ENCODE data around the gene RAB2B.

RAB2B gene

DNA sequence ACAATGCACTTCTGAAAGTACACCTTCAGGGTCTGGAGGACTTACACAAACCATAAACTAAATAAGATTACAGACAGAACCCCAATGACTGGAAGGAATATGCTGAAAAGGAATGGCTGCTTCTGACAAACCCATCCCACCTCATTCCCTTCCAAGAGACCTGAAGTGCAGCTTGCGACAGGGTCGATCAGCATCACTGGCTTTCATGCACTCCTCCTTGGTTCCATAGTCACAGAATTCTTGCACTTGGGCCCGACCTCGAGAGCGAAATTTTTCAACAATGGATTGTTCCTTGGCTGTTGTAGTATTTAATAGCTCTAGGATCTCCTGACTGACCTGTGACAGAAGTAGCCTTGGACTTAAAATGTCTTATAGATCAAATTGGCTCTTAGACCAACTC, 24.8 kb upstream of the RAB2B start:
- POLR2A ChIA-PET: interaction anchor here (3.4 kb wide), 1 partner anchor 10 kb away, joined by 21 read pairs; the partner anchor contains the start of gene METTL3
- TF ChIP-seq SP1 (IDR thresholded peaks at IDR 0.05) (no peak), TARDBP (IDR thresholded peaks at IDR 0.05) (no peak), SUZ12 (IDR thresholded peaks at IDR 0.05) (no peak), FOXK2 (IDR thresholded peaks at IDR 0.05) (no peak), ELF4 (IDR thresholded peaks at IDR 0.05) (no peak), L3MBTL2 (conservative IDR thresholded peaks at IDR 0.05) (no peak), NFRKB (IDR thresholded peaks at IDR 0.05) (no peak), HDGF (IDR thresholded peaks at IDR 0.05; ENCODE audit: borderline replicate concordance) (no peak), BHLHE40 (IDR thresholded peaks at IDR 0.05; ENCODE audit: borderline replicate concordance) (no peak), ZNF384 (IDR thresholded peaks at IDR 0.05) (no peak)
- no peak for DNase-seq (ENCODE audit: extremely low spot score)
- CTCF ChIA-PET: interaction anchor here (1.0 to 4.1 kb wide), 3 partner anchors 9 to 55 kb away, joined by 3 to 35 read pairs (median 3); partner anchors contain the start of gene METTL3

DNA sequence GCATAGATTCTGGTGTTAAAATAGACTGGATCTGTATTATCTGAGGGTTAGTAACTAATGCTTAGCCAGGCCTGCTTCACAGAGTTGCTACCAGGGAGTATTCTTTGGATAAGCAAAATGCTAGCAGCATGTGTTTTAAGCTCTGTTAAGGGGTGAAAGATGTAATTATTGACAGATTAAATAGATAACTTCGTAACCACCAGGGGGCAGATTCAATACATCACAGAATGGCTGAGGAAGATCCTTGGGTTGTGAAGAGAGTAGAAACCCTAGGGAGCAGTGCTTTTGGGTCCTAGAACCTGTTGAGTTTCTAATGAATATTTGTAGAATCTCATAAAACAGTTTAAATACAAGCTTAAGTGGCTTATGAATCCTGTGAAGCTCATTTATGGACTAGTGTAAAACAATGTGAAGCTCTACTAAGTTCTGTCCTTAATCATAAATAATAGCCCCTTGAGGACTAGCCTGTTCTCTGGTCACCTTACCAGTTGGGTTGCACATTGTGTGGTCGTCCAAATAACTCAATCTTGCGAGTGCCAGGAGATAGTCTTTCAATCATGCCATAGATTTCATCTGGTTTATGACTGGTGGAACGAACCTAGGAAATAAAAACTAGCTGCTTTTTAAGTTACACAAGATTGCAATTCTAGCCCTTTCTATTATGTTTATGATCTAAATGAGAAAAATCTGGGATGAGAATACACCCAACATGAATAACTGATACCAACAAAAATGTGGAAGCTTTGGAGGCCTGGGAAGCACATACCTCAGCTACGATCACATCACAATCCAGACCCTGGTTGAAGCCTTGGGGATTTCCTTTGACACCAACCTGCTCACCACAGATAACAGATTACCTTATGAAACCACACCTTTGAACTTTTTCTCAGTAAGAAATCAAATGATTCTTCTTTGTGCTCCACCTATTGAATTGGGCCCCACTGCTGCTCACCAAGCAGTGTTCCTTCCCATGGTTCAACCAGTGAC, 22.1 kb upstream of the RAB2B start:
- ChIA-PET CTCF (interaction anchor here (0.6 to 4.1 kb wide), 12 partner anchors 9 to 72 kb away, joined by 3 to 35 read pairs (median 6); partner anchors contain the start of genes METTL3 and SALL2), POLR2A (interaction anchor here (0.6 to 2.6 kb wide), 6 partner anchors 11 to 60 kb away, joined by 3 to 26 read pairs (median 4); partner anchors contain the start of genes CHD8, METTL3, RAB2B and SALL2)
- no peak for TF ChIP-seq BHLHE40 (IDR thresholded peaks at IDR 0.05; ENCODE audit: borderline replicate concordance)
- TF ChIP-seq, protein P1, sequence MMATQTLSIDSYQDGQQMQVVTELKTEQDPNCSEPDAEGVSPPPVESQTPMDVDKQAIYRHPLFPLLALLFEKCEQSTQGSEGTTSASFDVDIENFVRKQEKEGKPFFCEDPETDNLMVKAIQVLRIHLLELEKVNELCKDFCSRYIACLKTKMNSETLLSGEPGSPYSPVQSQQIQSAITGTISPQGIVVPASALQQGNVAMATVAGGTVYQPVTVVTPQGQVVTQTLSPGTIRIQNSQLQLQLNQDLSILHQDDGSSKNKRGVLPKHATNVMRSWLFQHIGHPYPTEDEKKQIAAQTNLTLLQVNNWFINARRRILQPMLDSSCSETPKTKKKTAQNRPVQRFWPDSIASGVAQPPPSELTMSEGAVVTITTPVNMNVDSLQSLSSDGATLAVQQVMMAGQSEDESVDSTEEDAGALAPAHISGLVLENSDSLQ (IDR thresholded peaks at IDR 0.05): no peak
- TF ChIP-seq SUZ12 (IDR thresholded peaks at IDR 0.05): no peak
- TF ChIP-seq NFRKB (IDR thresholded peaks at IDR 0.05): no peak
- no peak for TF ChIP-seq LEF1 (IDR thresholded peaks at IDR 0.05; ENCODE audit: borderline replicate concordance)
- no peak for TF ChIP-seq FOXM1 (IDR thresholded peaks at IDR 0.05; ENCODE audit: borderline replicate concordance)
- no peak for TF ChIP-seq TARDBP (IDR thresholded peaks at IDR 0.05)
- TF ChIP-seq SP1 (IDR thresholded peaks at IDR 0.05): no peak
- TF ChIP-seq CTBP1 (IDR thresholded peaks at IDR 0.05; ENCODE audit: borderline replicate concordance): no peak
- TF ChIP-seq FOXK2 (IDR thresholded peaks at IDR 0.05): no peak
- no peak for TF ChIP-seq L3MBTL2 (conservative IDR thresholded peaks at IDR 0.05)
- no peak for TF ChIP-seq HDGF (IDR thresholded peaks at IDR 0.05; ENCODE audit: borderline replicate concordance)
- TF ChIP-seq ARNT (IDR thresholded peaks at IDR 0.05): no peak
- TF ChIP-seq ELF4 (IDR thresholded peaks at IDR 0.05): no peak
- TF ChIP-seq ZNF384 (IDR thresholded peaks at IDR 0.05): no peak
- no peak for TF ChIP-seq FOXA1 (IDR thresholded peaks at IDR 0.05)
- DNase-seq (ENCODE audit: extremely low spot score): peak; percentile 36

DNA sequence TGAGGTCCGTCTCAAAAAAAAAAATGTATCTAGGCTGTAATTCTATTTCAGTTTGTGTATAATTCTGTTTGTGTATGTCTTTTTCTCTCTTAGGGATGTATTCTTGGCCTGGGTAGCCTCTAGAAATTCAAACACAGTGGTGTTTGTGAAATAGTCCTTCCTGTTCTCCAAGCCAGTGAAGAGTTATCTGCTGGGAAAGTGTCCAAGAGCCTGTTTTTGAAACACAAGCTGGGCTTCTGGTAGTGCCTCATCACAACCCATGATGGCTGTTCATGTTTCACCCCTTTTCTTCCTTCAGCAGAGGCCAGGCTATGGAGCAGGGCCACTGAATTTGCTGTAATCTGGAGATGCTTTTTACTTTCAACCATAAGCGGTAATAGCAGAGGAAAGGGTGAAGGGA, 19.7 kb upstream of the RAB2B start:
- no peak for DNase-seq (ENCODE audit: extremely low spot score)
- no peak for TF ChIP-seq NFRKB (IDR thresholded peaks at IDR 0.05)
- TF ChIP-seq CTBP1 (IDR thresholded peaks at IDR 0.05; ENCODE audit: borderline replicate concordance): no peak
- no peak for TF ChIP-seq FOXK2 (IDR thresholded peaks at IDR 0.05)
- no peak for TF ChIP-seq SP1 (IDR thresholded peaks at IDR 0.05)
- no peak for TF ChIP-seq FOXA1 (IDR thresholded peaks at IDR 0.05)
- TF ChIP-seq SUZ12 (IDR thresholded peaks at IDR 0.05): no peak
- TF ChIP-seq, protein P1 (IDR thresholded peaks at IDR 0.05): no peak
- TF ChIP-seq L3MBTL2 (conservative IDR thresholded peaks at IDR 0.05): no peak
- TF ChIP-seq ARNT (IDR thresholded peaks at IDR 0.05): no peak
- no peak for TF ChIP-seq BHLHE40 (IDR thresholded peaks at IDR 0.05; ENCODE audit: borderline replicate concordance)
- CTCF ChIA-PET: interaction anchor here (1.5 kb wide), 1 partner anchor 62 kb away, joined by 3 read pairs; no protein-coding TSS in a partner anchor
- POLR2A ChIA-PET: no interaction called here

DNA sequence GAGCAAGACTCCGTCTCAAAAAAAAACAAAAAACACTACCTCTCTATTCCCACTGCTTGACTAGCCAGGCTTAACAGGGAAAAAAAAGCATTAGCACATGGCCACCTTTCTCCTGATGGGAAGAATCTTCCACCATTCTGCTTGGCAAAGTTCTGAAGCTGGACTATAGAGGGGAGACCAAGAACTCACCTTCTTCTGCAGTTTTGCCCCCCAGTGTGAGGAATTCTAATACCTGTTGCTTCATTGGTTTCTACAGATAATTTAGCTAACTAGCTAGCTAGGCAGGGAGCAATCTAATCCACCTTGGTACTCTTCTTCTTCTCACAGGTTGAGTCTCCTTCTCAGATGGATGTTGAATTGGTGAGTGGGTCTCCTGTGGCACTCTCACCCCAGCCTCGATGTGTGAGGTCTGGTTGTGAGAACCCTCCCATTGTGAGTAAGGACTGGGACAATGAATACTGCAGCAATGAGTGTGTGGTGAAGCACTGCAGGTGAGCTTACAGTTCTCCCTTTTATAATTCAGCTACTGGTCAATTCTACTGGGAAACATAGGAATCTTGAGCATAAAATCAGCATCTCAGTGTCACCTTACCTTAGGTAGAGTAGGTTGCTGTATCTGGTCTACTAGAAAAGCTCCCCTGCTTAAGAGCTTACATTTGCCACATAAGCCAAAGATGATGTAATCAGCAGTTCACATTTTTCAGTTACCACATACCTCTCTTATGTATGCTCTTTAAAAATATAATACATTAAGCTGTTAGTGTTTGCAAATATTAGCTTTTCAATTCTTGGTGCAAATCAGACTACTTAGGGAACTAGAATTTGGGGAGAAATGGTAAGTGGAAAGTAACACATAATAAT, 18.4 kb upstream of the RAB2B start:
- ChIA-PET POLR2A (interaction anchor here (0.7 to 1.7 kb wide), 2 partner anchors 16 to 17 kb away, joined by 3 to 11 read pairs; partner anchors contain the start of gene METTL3), CTCF (interaction anchor here (1.3 to 1.8 kb wide), 3 partner anchors 18 to 63 kb away, joined by 3 read pairs; partner anchors contain the start of gene TOX4)
- DNase-seq (ENCODE audit: extremely low spot score): no peak
- TF ChIP-seq FOXK2 (IDR thresholded peaks at IDR 0.05): no peak
- TF ChIP-seq SUZ12 (IDR thresholded peaks at IDR 0.05): no peak
- TF ChIP-seq CTBP1 (IDR thresholded peaks at IDR 0.05; ENCODE audit: borderline replicate concordance): no peak
- TF ChIP-seq FOXA1 (IDR thresholded peaks at IDR 0.05): no peak
- no peak for TF ChIP-seq TARDBP (IDR thresholded peaks at IDR 0.05)
- no peak for TF ChIP-seq LEF1 (IDR thresholded peaks at IDR 0.05; ENCODE audit: borderline replicate concordance)
- TF ChIP-seq SP1 (IDR thresholded peaks at IDR 0.05): no peak
- TF ChIP-seq ARNT (IDR thresholded peaks at IDR 0.05): no peak
- TF ChIP-seq HDGF (IDR thresholded peaks at IDR 0.05; ENCODE audit: borderline replicate concordance): no peak
- no peak for TF ChIP-seq NFRKB (IDR thresholded peaks at IDR 0.05)
- no peak for TF ChIP-seq FOXM1 (IDR thresholded peaks at IDR 0.05; ENCODE audit: borderline replicate concordance)
- TF ChIP-seq ZNF384 (IDR thresholded peaks at IDR 0.05): no peak
- TF ChIP-seq ELF4 (IDR thresholded peaks at IDR 0.05): no peak
- TF ChIP-seq, protein P1 (IDR thresholded peaks at IDR 0.05): no peak
- no peak for TF ChIP-seq L3MBTL2 (conservative IDR thresholded peaks at IDR 0.05)
- no peak for TF ChIP-seq BHLHE40 (IDR thresholded peaks at IDR 0.05; ENCODE audit: borderline replicate concordance)
